Kidney (tissue), 14 donors: ENCODE measurements around the gene PTPRM. TPM values are rescaled to one million over a fixed set of nuclear protein-coding genes. Genes with fewer than 3 reads are reported as not detected.

Experiments used
- DNase-seq, 5 donors: peaks; one replicate each; pipeline ENCODE4 v3.0.0-alpha.2; 2013 to 2020
- FAIRE-seq: peaks from 2 replicates; lab custom pipeline; 2012; peaks lifted over from hg19 to GRCh38; lab: Jason Lieb, UNC
- H3K27ac ChIP-seq, 2 donors: one replicate each; pipeline ENCODE4 v1.7.0; 2013; ENCODE audit warnings: low read depth in 2 of 2, low read length in 2 of 2, inconsistent platforms in 1 of 2
- H3K27me3 ChIP-seq: one replicate; pipeline ENCODE4 v1.7.1; 2013; ENCODE audit warnings: low read length, inconsistent platforms; ENCODE audit not compliant: control insufficient read depth, insufficient read depth
- H3K36me3 ChIP-seq, 3 donors: one replicate each; pipeline versions ENCODE4 v1.7.0 to v1.7.1; 2013; ENCODE audit warnings: low read length in 3 of 3, control low read depth in 1 of 3, inconsistent platforms in 1 of 3; ENCODE audit not compliant: insufficient read depth in 3 of 3, control insufficient read depth in 2 of 3
- H3K4me1 ChIP-seq, 3 donors: one replicate each; pipeline versions ENCODE4 v1.7.0 to v1.7.1; 2013; ENCODE audit warnings: low read length in 3 of 3, inconsistent platforms in 1 of 3, low read depth in 1 of 3; ENCODE audit not compliant: control insufficient read depth in 2 of 3, insufficient read depth in 2 of 3
- H3K4me3 ChIP-seq, 3 donors: one replicate each; pipeline versions ENCODE4 v1.7.0 to v1.8.1; 2013; ENCODE audit warnings: low read length in 3 of 3, control low read depth in 1 of 3, inconsistent platforms in 1 of 3
- H3K9ac ChIP-seq, 3 donors: one replicate each; pipeline versions ENCODE4 v1.7.0 to v1.7.1; 2013; ENCODE audit warnings: low read length in 3 of 3, control low read depth in 1 of 3, inconsistent platforms in 1 of 3
- H3K9me3 ChIP-seq, 3 donors: one replicate each; pipeline versions ENCODE4 v1.7.0 to v1.7.1; 2013; ENCODE audit warnings: low read length in 3 of 3, control low read depth in 1 of 3, inconsistent platforms in 1 of 3; ENCODE audit not compliant: control insufficient read depth in 2 of 3, insufficient read depth in 1 of 3
- CTCF ChIP-seq: IDR thresholded peaks from 3 replicates; pipeline ENCODE4 v1.5.1; 2012; ENCODE audit warnings: mild to moderate bottlenecking, moderate library complexity, borderline replicate concordance; ENCODE audit not compliant: insufficient read depth; ENCODE audit errors: extremely low read depth
- intact Hi-C: fragments of 100-400 bp; cut with DNase I; formaldehyde crosslinking; loops from one replicate; pipeline ENCODE4 v1.11.1; 2022
- polyA plus RNA-seq: library from polyadenylated mRNA; stranded (reverse); fragments of 350-450 nt; fragmentation: Illumina TruSeq; extraction: RNeasy Lipid Tissue Mini Kit (QIAGEN cat#74804); gene quantifications from one replicate; pipeline ENCODE4 v1.2.3, GENCODE V29; 2014; ENCODE audit warnings: low read depth, low replicate concordance; ENCODE audit not compliant: insufficient read depth
- total RNA-seq: library from RNA; stranded (reverse); fragmentation: NEBNext Ultra II Directional; extraction: Animal tissue kit (Norgen Biotek cat#: 25700); gene quantifications from one replicate; pipeline ENCODE4 v1.2.1, GENCODE V29; 2021
- donor health status: control.
- donor health status: control.
- donor health status: control.
- donor health status: control.
- donor health status: control.
- donor health status: DM: yes; HTN: yes; CAD: no.
- donor health status: Normal renal cell carcinoma (clear cell type).

Gene PTPRM
- total and polyA plus RNA-seq, 2 donors from 2014 or later, result 52.4 to 98.9 TPM

GRCh38 chr18:8003878-8004675 is 437.0 kb downstream of the PTPRM start:
- intact Hi-C loops, result no loop called here
- H3K27ac ChIP-seq, result no peak overlapping the region
- H3K4me1 ChIP-seq, result peaks cover 0 to 8% (median 6%) of the 10 kb centered on the region in 3 donors
- no peak for TF ChIP-seq CTCF
- no peak overlapping the region for H3K9ac ChIP-seq
- DNase-seq, result peak in 1 of 5 donors; percentile 49
- H3K9me3 ChIP-seq, result no peaks in the 10 kb centered on the region
- no peaks in the 10 kb centered on the region for H3K36me3 ChIP-seq
- H3K4me3 ChIP-seq, result peak overlapping the region in 1 of 3 donors; percentile 29
- no peak for FAIRE-seq
- no peaks in the 10 kb centered on the region for H3K27me3 ChIP-seq

- H3K4me3 ChIP-seq, result no peak overlapping the region
- no peaks in the 10 kb centered on the region for H3K9me3 ChIP-seq
- DNase-seq (no peak), FAIRE-seq (no peak)
- TF ChIP-seq CTCF, result no peak
- no peaks in the 10 kb centered on the region for H3K36me3 ChIP-seq
- H3K9ac ChIP-seq, result no peak overlapping the region
- H3K4me1 ChIP-seq, result peaks cover 0 to 8% (median 6%) of the 10 kb centered on the region in 3 donors
- no peak overlapping the region for H3K27ac ChIP-seq
- no peaks in the 10 kb centered on the region for H3K27me3 ChIP-seq
- intact Hi-C loops, result no loop called here
Measured at GRCh38 chr18:8004792-8005191, 437.7 kb downstream of the PTPRM start.

- DNase-seq, result peak in 2 of 5 donors; percentile 38 to 55
Measured at GRCh38 chr18:8005870-8006569, 438.9 kb downstream of the PTPRM start.

More at GRCh38 chr18:8005870-8006569, 438.9 kb downstream of the PTPRM start:
- Histone ChIP-seq H3K9me3 (no peaks in the 10 kb centered on the region), H3K36me3 (no peaks in the 10 kb centered on the region), H3K27me3 (no peaks in the 10 kb centered on the region), H3K4me3 (no peak overlapping the region), H3K4me1 (peaks cover 0 to 8% (median 6%) of the 10 kb centered on the region in 3 donors), H3K9ac (no peak overlapping the region), H3K27ac (no peak overlapping the region)
- intact Hi-C loops, result no loop called here
- TF ChIP-seq CTCF, result no peak
- no peak for FAIRE-seq
